H1 (cell line): ENCODE measurements around the gene SCAP. TPM values are rescaled to one million over a fixed set of nuclear protein-coding genes. Genes with fewer than 3 reads are reported as not detected.

Source experiments
- CTBP2 ChIP-seq: IDR thresholded peaks from 2 replicates; pipeline ENCODE4 v1.7.0; 2011; ENCODE audit warnings: borderline replicate concordance, mild to moderate bottlenecking, moderate library complexity, mixed read lengths, low read length; ENCODE audit not compliant: insufficient read depth, insufficient read length
- TAF7 ChIP-seq: optimal IDR thresholded peaks from 2 replicates; pipeline ENCODE3; 2011; ENCODE audit warnings: low read depth, mild to moderate bottlenecking, inconsistent platforms, low read length, moderate library complexity, borderline replicate concordance
- TCF12 ChIP-seq: IDR thresholded peaks from 2 replicates; pipeline ENCODE4 v1.6.1; 2011; ENCODE audit warnings: low read depth, mild to moderate bottlenecking, low read length
- polyA plus RNA-seq, 7 experiments: library from polyadenylated mRNA; depleted of rRNA in 3 of 7; stranded (reverse) in 5 of 7; unstranded in 2 of 7; fragments of >200 nt in 5 of 7; fragments of 200-250 nt in 2 of 7; gene quantifications; 1 replicate in 5 of 7; 2 replicates in 1 of 7; 4 replicates in 1 of 7; pipeline versions ENCODE4 v1.2.1 to v1.2.3, GENCODE V29; 2011 to 2013; ENCODE audit warnings: missing spikeins in 2 of 7, mixed read lengths in 2 of 7
- total RNA-seq: library from RNA; stranded (reverse); fragmentation: NEBNext Ultra II Directional; extraction: Animal tissue kit (Norgen Biotek cat#: 25700); gene quantifications from 2 replicates; pipeline ENCODE4 v1.2.1, GENCODE V29; 2021

SCAP gene
- total and polyA plus RNA-seq, 2 of the 8 experiments (the other 6 are each of a cell fraction or from before 2014, with no cell fraction given), result 74.0 to 114 TPM

DNA sequence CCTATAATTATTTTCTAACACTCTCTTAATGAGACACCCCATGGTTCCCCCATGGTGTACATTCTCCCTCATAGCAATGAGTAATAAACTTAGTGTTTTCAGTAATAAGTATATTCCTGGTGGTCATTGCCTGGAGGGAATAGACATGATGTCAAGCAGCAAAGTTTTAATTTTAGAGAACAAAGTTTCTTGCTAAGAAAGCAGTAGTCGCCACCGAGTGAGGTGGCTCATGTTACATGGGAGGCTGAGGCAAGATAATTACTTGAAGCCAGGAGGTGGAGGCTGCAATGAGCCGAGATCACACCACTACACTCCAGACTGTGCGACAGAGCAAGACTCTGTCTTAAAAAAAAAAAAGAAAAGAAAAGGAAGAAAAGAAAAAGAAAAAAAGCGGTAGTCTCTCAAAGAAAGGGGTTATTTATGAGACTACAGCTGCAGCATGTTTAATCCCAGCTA, 40.2 kb upstream of the SCAP start (continued):
- TF ChIP-seq CTBP2, result no peak
- no peak for TF ChIP-seq TAF7
- TF ChIP-seq TCF12, result no peak
- TF ChIP-seq, all 59 proteins: peak for 0
